Spleen (tissue), 7 donors: Measurements from ENCODE around the gene ZNF585A.

Experiments used
- CTCF ChIP-seq, 11 experiments: fragments of 200-600 bp in 7 of 11; fragments of 450-650 bp in 4 of 11; sonication (generic) in 4 of 11; IDR thresholded peaks in 8 of 11; conservative IDR thresholded peaks in 3 of 11; 1 replicate in 7 of 11; 2 replicates in 4 of 11; pipeline versions ENCODE4 v1.4.0 to v1.8.0; 2016 to 2021; ENCODE audit warnings: antibody characterized with exemption in 11 of 11, inconsistent platforms in 4 of 11, mild to moderate bottlenecking in 1 of 11
- POLR2A ChIP-seq, 3 donors: fragments of 450-650 bp; IDR thresholded peaks; one replicate each; pipeline ENCODE4 v1.5.1; 2017; ENCODE audit warnings: antibody characterized with exemption in 3 of 3, mild to moderate bottlenecking in 1 of 3
- POLR2AphosphoS5 ChIP-seq, 3 donors: sonication (generic); formaldehyde crosslinking; IDR thresholded peaks; one replicate each; pipeline ENCODE4 v1.5.1; 2017; ENCODE audit warnings: antibody characterized with exemption in 3 of 3
- donor health status: DM: no; HTN: no; CAD: no; lungs with moderate emphysema.
- donor health status: DM: no; HTN: no; CAD: no.
- donor health status: DM: no; HTN: no; CAD: no.

- TF ChIP-seq CTCF (IDR thresholded peaks at IDR 0.05 in 8 of 11, conservative IDR thresholded peaks at IDR 0.05 in 3 of 11) (no peak), POLR2AphosphoS5 (IDR thresholded peaks at IDR 0.05) (no peak), POLR2A (IDR thresholded peaks at IDR 0.05) (no peak)
These were observed 25.3 kb upstream of the ZNF585A start for GRCh38 chr19:37197768-37198167.
